ENCODE measurements around the gene TBXAS1. TPM values are rescaled to one million over a fixed set of nuclear protein-coding genes. Genes with fewer than 3 reads are reported as not detected.

Gene TBXAS1
- total and polyA plus RNA-seq, 2 experiments from 2014 or later, result 1.3 TPM; not detected in 1

DNA sequence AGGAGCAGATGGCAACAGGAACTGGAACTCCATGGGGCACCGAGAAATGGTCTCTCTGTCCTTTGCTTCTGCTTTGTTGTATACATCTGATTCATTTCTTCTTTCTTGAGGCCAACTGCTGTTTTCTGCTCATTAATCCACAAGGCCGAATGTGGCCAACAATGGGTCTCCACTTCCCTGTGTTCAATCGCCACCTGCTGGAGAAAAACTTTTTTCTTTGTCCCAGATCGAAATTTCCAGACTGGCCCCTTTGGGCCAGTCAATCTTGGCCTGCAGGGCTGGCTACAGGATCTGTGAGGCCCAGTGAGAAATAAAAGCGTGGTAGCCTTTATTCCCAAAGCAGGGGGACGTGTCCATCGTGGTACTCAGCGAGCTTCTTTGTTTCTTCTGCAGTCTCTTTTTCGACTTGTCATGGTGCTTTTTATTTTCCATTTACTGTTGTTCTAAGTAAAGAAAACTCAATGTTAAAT lies 174.9 kb downstream of the TBXAS1 start:
- no peak overlapping the region for H3K4me3 ChIP-seq
- no peak overlapping the region for H3K4me3 Mint-ChIP-seq
- H2AFZ ChIP-seq, result no peak overlapping the region
- H3K79me2 ChIP-seq (replicated peaks; ENCODE audit: insufficient read depth), result no peaks in the 10 kb centered on the region
- H3K4me1 ChIP-seq (ENCODE audit: insufficient read depth), result no peaks in the 10 kb centered on the region
- peaks cover 6% of the 10 kb centered on the region for H3K4me1 Mint-ChIP-seq
- peak overlapping the region; percentile 48; the same call in 1 of the 2 replicates for H3K27ac Mint-ChIP-seq
- peak; percentile 48 for ATAC-seq
- DNase-seq (ENCODE audit: low spot score), result peak; percentile 90
- H3F3A ChIP-seq (replicated peaks; ENCODE audit: low read depth), result no peaks in the 10 kb centered on the region
- no peak for TF ChIP-seq CREB1 (CRISPR knock-in tag; IDR thresholded peaks at IDR 0.05; ENCODE audit: low read depth)
- TF ChIP-seq, protein P1, sequence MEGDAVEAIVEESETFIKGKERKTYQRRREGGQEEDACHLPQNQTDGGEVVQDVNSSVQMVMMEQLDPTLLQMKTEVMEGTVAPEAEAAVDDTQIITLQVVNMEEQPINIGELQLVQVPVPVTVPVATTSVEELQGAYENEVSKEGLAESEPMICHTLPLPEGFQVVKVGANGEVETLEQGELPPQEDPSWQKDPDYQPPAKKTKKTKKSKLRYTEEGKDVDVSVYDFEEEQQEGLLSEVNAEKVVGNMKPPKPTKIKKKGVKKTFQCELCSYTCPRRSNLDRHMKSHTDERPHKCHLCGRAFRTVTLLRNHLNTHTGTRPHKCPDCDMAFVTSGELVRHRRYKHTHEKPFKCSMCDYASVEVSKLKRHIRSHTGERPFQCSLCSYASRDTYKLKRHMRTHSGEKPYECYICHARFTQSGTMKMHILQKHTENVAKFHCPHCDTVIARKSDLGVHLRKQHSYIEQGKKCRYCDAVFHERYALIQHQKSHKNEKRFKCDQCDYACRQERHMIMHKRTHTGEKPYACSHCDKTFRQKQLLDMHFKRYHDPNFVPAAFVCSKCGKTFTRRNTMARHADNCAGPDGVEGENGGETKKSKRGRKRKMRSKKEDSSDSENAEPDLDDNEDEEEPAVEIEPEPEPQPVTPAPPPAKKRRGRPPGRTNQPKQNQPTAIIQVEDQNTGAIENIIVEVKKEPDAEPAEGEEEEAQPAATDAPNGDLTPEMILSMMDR (conservative IDR thresholded peaks at IDR 0.05; ENCODE audit: low read depth in 2 of 2), result peak; percentile 75 to 76
- TF ChIP-seq, protein P2, sequence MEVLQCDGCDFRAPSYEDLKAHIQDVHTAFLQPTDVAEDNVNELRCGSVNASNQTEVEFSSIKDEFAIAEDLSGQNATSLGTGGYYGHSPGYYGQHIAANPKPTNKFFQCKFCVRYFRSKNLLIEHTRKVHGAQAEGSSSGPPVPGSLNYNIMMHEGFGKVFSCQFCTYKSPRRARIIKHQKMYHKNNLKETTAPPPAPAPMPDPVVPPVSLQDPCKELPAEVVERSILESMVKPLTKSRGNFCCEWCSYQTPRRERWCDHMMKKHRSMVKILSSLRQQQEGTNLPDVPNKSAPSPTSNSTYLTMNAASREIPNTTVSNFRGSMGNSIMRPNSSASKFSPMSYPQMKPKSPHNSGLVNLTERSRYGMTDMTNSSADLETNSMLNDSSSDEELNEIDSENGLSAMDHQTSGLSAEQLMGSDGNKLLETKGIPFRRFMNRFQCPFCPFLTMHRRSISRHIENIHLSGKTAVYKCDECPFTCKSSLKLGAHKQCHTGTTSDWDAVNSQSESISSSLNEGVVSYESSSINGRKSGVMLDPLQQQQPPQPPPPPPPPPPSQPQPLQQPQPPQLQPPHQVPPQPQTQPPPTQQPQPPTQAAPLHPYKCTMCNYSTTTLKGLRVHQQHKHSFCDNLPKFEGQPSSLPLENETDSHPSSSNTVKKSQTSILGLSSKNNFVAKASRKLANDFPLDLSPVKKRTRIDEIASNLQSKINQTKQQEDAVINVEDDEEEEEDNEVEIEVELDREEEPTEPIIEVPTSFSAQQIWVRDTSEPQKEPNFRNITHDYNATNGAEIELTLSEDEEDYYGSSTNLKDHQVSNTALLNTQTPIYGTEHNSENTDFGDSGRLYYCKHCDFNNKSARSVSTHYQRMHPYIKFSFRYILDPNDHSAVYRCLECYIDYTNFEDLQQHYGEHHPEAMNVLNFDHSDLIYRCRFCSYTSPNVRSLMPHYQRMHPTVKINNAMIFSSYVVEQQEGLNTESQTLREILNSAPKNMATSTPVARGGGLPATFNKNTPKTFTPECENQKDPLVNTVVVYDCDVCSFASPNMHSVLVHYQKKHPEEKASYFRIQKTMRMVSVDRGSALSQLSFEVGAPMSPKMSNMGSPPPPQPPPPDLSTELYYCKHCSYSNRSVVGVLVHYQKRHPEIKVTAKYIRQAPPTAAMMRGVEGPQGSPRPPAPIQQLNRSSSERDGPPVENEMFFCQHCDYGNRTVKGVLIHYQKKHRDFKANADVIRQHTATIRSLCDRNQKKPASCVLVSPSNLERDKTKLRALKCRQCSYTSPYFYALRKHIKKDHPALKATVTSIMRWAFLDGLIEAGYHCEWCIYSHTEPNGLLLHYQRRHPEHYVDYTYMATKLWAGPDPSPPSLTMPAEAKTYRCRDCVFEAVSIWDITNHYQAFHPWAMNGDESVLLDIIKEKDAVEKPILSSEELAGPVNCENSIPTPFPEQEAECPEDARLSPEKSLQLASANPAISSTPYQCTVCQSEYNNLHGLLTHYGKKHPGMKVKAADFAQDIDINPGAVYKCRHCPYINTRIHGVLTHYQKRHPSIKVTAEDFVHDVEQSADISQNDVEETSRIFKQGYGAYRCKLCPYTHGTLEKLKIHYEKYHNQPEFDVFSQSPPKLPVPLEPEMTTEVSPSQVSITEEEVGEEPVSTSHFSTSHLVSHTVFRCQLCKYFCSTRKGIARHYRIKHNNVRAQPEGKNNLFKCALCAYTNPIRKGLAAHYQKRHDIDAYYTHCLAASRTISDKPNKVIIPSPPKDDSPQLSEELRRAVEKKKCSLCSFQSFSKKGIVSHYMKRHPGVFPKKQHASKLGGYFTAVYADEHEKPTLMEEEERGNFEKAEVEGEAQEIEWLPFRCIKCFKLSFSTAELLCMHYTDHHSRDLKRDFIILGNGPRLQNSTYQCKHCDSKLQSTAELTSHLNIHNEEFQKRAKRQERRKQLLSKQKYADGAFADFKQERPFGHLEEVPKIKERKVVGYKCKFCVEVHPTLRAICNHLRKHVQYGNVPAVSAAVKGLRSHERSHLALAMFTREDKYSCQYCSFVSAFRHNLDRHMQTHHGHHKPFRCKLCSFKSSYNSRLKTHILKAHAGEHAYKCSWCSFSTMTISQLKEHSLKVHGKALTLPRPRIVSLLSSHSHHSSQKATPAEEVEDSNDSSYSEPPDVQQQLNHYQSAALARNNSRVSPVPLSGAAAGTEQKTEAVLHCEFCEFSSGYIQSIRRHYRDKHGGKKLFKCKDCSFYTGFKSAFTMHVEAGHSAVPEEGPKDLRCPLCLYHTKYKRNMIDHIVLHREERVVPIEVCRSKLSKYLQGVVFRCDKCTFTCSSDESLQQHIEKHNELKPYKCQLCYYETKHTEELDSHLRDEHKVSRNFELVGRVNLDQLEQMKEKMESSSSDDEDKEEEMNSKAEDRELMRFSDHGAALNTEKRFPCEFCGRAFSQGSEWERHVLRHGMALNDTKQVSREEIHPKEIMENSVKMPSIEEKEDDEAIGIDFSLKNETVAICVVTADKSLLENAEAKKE (CRISPR knock-in tag; IDR thresholded peaks at IDR 0.05), result no peak
- H4K20me1 ChIP-seq (replicated peaks; ENCODE audit: insufficient read depth), result no peaks in the 10 kb centered on the region
- peaks cover 12% of the 10 kb centered on the region for H3K27me3 Mint-ChIP-seq (ENCODE audit: insufficient read depth, low read depth, poor library complexity)
- H3K27me3 ChIP-seq (ENCODE audit: insufficient read depth), result no peaks in the 10 kb centered on the region
- no peak overlapping the region for H3K4me2 ChIP-seq
- no peak overlapping the region for H3K27ac ChIP-seq (ENCODE audit: low read depth)
- no peaks in the 10 kb centered on the region for H3K36me3 ChIP-seq (ENCODE audit: insufficient read depth)
- H3K36me3 Mint-ChIP-seq (ENCODE audit: low read depth), result no peaks in the 10 kb centered on the region
- H3K9me2 ChIP-seq (ENCODE audit: insufficient read depth), result no peaks in the 10 kb centered on the region
- no peaks in the 10 kb centered on the region for H3K9me3 Mint-ChIP-seq

DNA sequence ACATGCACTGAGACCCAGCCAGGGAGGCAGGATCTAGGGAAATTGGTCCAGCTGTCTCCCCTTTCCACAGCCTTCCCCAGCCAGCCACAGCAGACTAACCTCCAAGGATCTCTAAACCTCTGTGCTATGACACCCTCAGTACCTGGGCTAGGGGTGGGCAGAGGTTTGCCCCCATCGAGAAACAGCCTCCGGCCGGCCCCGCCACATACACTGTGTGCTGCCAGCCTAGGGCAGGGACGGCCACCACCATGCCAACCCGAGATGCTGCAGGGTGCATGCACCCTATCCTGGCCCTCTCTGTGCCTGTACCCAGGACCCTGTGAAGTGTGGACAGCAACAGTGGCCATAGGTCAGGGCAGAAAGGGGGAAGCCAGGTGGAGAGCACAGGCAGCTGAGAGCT lies 175.6 kb downstream of the TBXAS1 start:
- H3K27ac ChIP-seq (ENCODE audit: low read depth), result no peak overlapping the region
- H3K4me2 ChIP-seq, result no peak overlapping the region
- Mint-ChIP-seq H3K36me3 (ENCODE audit: low read depth) (no peaks in the 10 kb centered on the region), H3K9me3 (no peaks in the 10 kb centered on the region), H3K27ac (no peak overlapping the region), H3K4me1 (peaks cover 6% of the 10 kb centered on the region), H3K27me3 (ENCODE audit: insufficient read depth, low read depth, poor library complexity) (peaks cover 12% of the 10 kb centered on the region), H3K4me3 (no peak overlapping the region)
- no peak for ATAC-seq
- no peaks in the 10 kb centered on the region for H4K20me1 ChIP-seq (replicated peaks; ENCODE audit: insufficient read depth)
- H3K4me3 ChIP-seq, result no peak overlapping the region
- no peak overlapping the region for H2AFZ ChIP-seq
- H3K9me2 ChIP-seq (ENCODE audit: insufficient read depth), result no peaks in the 10 kb centered on the region
- H3K79me2 ChIP-seq (replicated peaks; ENCODE audit: insufficient read depth), result no peaks in the 10 kb centered on the region
- H3F3A ChIP-seq (replicated peaks; ENCODE audit: low read depth), result no peaks in the 10 kb centered on the region
- no peaks in the 10 kb centered on the region for H3K36me3 ChIP-seq (ENCODE audit: insufficient read depth)
- DNase-seq (ENCODE audit: low spot score), result no peak
- no peaks in the 10 kb centered on the region for H3K4me1 ChIP-seq (ENCODE audit: insufficient read depth)
- H3K27me3 ChIP-seq (ENCODE audit: insufficient read depth), result no peaks in the 10 kb centered on the region
- TF ChIP-seq NANOG (IDR thresholded peaks at IDR 0.05; ENCODE audit: borderline replicate concordance) (no peak), JUNB (IDR thresholded peaks at IDR 0.05; ENCODE audit: unreplicated experiment) (no peak), STAT1 (IDR thresholded peaks at IDR 0.05; ENCODE audit: unreplicated experiment) (no peak), CREB1 (CRISPR knock-in tag; IDR thresholded peaks at IDR 0.05; ENCODE audit: low read depth) (no peak), ZNF114 (CRISPR knock-in tag; IDR thresholded peaks at IDR 0.05) (no peak), EZH2 (IDR thresholded peaks at IDR 0.05; ENCODE audit: low read depth, unreplicated experiment) (no peak)
